Measurements from ENCODE around the gene MINDY4. TPM values are rescaled to one million over a fixed set of nuclear protein-coding genes. Genes with fewer than 3 reads are reported as not detected.

MINDY4 gene
- 2.0 TPM for polyA plus RNA-seq (2012; ENCODE audit: insufficient read depth, insufficient read length)

DNA sequence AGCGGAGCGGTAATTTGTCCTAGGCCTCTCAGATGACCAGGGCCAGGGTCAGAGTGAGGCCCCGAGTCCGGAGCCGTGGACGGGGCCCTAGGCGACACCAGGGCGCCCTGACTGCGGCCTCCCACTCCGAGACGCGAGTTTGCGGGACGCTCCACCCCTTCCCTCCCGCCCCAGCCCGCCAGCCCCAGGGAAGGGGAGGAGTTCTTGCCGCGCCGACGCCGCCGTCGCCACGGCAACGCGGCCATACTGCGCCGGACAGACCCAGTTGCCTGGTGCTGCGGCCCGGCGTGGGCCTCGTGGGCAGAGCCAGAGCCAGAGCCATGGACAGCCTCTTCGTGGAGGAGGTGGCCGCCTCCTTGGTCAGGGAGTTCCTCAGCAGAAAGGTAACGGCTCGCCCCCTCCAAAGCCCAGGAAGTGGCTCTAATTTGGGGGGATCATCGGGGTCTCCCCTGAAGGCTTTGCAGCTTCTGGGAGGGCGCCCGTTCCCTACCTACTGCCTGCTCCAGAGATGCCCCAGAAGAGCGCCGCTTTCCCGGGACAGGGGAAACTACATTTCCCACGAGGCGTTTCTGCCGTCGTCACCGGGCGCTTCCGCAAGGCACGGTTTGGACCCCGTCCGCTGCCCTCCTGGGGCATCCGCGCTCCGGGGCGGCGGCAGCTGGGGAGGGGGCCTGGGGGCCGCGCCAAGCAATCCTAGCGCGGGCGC lies at the start of gene MINDY4:
MINDY4 (plus strand) TSS at position 244 of the 706 bp plus-strand sequence; CDS start at position 321, 77 bp downstream.
- DNase-seq (ENCODE audit: low read depth, low spot score) = no peak
- H3K4me3 ChIP-seq (ENCODE audit: low read length) = peak within 1 kb of the TSS; percentile 59

DNA sequence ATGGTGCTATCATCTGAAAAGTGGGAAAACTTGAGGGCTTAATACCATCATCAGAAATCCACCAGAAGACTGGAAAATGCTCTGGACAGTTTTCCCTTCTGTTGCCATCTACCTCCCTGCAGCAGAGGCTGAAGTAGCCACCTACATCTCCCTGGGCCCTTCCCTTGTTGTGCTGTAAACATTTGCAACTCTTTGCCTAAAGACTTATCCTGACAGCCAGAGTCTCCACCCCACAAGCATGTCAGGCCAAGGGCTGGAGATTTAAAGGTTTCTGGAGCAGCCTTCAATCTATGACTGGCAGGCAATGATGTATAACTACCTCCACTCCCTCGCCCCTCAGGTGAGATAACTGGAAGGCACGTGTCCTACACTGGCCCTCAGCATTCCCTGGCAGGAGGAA lies 49.0 kb upstream of the MINDY4 start:
- no peak overlapping the region for H3K4me3 ChIP-seq (ENCODE audit: low read length)
- DNase-seq (ENCODE audit: low read depth, low spot score) = no peak

DNA sequence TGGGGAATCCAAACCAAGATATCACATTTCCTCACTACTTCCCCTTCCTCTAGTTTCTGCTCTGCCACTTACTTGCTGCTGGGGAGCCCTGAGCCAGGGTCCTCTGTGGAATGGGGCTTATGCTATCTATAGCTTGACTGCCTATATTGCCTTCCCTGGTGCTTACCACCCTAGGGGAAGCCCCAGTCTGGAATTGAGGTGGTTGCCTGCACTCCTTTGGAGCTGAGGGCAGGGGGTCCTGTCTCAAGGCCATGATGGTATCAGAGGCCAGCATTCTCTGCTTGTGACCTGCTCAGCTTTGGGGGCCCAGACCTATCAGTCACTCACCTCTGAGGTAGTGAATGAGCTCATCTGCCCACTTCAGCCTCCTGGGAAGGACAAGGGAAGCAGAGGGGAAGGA lies 48.5 kb upstream of the MINDY4 start:
- H3K4me3 ChIP-seq (ENCODE audit: low read length) = no peak overlapping the region
- DNase-seq (ENCODE audit: low read depth, low spot score) = no peak

DNA sequence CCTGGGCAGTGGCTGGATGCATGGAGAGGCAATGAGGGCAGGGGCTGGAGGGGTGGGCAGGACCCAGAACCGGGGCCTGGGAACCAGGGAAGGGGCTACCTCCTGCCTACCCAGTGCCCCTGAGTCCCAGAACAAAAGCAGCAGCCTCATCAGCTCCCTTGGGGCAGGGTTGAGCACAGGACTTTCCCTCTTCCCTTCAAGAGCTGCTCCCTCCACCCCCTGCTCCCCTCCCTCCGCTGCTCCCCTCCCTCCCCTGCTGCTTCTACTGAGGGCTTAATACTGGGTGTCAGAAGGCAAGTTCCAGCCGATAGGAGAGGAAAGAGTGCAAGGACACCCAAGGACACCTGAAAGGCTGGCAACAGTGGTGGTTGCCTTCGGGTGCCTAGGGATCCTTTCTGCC lies 47.4 kb upstream of the MINDY4 start:
- no peak overlapping the region for H3K4me3 ChIP-seq (ENCODE audit: low read length)
- DNase-seq (ENCODE audit: low read depth, low spot score) = no peak

DNA sequence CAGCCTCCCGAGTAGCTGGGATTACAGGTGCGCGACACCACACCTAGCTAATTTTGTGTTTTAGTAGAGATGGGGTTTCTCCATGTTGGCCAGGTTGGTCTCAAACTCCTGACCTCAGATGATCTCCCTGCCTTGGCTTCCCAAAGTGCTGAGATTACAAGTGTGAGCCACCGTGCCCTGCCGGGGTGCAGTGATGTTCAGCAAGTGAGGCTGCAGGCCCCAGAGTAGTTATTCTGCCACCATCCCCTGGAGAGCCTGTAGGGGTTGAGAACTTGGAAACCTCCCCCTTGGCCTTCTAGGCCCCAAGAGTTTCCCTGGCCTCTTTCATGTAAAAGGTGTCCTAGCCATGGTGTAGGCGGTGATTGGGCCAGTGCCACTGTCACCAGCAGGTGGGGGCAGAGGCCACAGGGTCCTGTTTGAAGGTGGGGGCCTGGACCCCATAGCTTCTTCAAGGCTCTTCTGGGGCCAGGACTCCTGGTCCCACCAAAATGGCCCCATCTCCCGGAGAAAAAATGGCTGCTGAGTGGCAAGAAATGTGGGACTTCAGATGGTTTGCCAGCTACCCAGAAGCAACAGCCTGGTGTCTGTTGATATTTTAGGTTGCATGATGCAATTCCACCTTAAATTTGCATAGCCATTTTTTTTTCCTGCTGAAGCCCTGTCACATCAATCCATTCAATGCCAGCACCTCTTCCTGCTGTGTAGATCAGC lies 44.8 kb upstream of the MINDY4 start:
- H3K4me3 ChIP-seq (ENCODE audit: low read length) = peak overlapping the region; percentile 50

DNA sequence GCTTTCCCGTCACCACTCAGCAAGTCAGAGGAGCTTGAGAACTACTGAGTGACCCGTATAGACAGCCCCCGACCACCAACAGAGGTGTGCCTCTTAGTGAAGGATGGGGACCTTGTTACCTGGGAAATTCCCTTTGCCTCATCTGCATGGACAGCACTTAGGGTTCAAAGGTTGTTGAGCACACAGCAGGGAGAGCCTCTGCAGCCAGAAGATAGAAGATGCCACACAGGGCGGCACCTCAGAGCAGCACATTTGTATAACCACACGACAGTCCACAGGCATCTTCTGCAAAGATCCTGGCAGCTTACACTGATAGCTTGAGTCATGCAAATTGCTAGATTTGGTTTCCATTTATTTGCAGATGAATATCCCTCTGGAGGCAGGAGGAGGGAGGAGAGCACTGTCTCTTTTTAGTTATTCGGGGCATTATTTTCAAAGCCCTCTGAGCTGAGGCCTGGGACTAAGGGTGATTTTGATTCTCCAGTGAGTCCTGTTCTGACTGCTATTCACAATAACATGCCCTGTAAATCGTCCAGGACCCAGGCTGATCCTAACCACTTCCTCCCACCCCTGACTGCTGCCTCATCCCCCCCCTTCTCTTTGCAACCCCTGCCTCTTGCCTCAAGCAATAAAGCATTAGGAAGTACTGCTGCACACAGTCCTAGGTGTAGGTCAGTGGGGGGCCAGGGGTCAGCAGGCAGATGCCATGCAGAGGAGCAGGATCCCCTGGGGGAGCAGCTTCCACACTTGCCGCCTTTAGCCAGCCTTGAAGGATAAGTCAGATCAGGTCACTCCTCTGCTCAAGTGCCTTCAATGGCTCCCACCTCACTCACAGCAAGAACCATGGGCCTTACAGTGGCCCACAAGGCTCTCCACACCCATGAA lies 43.9 kb upstream of the MINDY4 start:
- peak; percentile 93 for DNase-seq (ENCODE audit: low read depth, low spot score)

More for the DNA sequence above, 44.8 kb upstream of the MINDY4 start:
- DNase-seq (ENCODE audit: low read depth, low spot score) = peak; percentile 29

DNA sequence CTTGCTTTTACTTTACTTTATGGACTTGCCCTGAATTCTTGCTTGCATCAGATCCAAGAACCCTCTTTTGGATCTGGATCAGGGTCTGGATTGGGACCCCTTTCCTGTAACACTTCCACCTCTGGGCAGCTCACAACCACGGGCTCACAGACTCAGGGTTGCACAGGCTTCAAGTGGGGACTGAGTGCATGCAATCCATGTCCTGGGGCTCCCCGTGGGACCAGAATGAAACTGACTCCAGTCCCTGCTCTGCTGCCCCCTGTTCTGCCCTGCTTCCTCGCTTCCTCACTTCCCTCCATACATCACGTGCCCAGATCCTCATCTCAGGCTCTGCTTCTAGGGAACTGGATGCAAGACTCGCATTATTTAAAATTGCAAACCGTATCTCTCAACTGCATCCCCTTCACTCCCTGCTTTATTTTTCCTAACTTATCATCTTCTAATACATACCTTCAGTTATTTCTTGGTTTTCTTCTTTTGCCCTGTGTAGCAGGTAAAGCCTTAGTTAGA lies 42.6 kb upstream of the MINDY4 start:
- H3K4me3 ChIP-seq (ENCODE audit: low read length) = no peak overlapping the region
- DNase-seq (ENCODE audit: low read depth, low spot score) = no peak

More for the DNA sequence above, 43.9 kb upstream of the MINDY4 start:
- H3K4me3 ChIP-seq (ENCODE audit: low read length) = peak overlapping the region; percentile 50

DNA sequence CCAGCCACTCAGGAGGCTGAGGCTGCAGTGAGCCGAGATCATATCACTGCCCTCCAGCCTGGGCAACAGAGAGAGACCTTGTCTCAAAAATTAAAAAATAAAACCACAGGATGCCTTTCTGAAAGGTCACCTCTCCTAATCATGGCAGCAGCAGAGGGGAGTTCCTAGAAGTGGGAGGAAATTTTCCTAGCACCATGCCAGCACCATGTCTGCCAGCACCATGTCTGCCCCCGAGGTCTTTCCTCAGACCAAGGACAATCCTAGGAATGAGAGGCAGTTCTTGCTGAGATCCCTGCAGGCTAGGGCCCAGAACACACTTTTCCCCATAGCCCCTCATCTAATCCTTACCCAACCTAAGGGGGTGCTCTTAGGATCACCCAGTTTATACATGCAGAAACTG lies 41.6 kb upstream of the MINDY4 start:
- DNase-seq (ENCODE audit: low read depth, low spot score) = no peak
- H3K4me3 ChIP-seq (ENCODE audit: low read length) = no peak overlapping the region

DNA sequence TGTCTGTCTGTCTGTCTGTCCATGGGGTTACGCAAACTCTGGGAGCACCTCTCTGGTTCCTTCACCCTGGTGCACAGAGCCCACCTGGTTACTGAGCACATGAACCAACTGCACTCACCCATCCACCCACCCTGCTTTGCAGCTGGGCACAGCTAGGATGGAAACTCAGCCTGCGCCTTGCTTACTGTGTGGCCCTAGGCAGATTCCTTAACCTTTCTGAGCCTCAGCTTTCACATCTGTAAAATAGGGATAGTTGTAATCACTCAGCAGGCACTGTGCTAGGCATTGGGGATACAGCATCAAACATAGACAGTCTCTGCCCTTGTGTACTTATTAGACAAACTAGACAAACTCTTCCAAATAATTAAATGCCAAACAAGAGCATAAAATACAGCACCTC lies 41.1 kb upstream of the MINDY4 start:
- DNase-seq (ENCODE audit: low read depth, low spot score) = no peak

DNA sequence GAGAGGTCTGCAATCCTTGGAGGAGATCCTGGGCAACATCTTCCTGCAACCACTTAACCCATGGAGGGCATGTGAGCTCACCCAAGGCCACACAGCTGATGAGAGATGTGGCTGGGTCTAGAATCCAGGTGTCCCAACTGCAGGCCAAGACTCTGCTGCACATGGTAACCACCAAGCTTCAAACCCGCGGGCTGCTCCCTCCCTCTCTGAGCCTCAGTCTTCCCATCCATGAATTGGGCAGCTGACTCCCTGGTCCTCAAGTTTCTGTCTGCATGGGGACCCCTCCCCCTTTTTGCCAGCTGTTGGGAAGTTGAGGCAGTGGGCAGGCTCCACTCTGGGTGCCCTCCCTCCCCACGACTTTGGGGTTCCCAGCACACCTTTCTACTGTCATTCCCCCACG lies 40.2 kb upstream of the MINDY4 start:
- H3K4me3 ChIP-seq (ENCODE audit: low read length) = no peak overlapping the region
- no peak for DNase-seq (ENCODE audit: low read depth, low spot score)

More for the DNA sequence above, 41.1 kb upstream of the MINDY4 start:
- H3K4me3 ChIP-seq (ENCODE audit: low read length) = no peak overlapping the region

DNA sequence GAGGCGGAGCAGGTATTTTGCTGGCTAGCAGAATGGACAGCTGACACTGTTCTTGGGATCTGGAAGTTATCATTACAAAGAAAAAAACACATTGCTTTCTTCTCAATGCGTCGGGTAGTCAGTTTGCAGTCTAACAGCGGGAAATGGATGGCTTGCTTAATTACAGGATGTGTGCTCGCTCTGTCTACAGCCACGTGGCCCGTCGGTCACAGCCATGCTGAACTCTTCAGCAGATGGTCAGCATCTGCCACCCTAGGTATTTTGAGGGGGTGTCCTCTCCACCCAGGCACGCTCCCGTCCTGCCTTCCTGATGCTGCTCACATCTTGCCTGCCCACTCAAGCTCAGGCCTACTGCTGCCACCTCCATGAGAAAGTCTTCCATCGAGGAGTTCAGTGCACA lies 39.6 kb upstream of the MINDY4 start:
- no peak overlapping the region for H3K4me3 ChIP-seq (ENCODE audit: low read length)
- DNase-seq (ENCODE audit: low read depth, low spot score) = no peak

DNA sequence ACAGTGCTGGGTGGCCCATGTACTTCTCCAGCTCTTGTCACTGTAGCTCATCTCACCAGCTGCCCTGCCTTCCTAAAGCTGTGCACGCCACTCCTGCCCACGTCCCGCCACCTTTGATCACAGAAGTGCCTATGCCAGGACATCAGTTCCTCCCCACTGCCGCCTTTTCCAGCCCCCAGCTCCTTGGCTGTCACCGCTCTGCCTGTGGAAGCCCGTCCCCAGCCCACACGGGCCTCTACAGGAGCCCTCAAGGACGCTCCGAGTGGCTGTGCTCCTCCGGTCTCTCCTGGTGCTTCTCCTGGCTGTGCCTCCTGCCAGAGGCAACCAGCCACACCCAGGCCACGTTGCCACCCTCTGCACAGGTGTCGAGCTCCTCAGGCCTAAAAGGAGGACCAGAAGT lies 38.6 kb upstream of the MINDY4 start:
- DNase-seq (ENCODE audit: low read depth, low spot score) = no peak

DNA sequence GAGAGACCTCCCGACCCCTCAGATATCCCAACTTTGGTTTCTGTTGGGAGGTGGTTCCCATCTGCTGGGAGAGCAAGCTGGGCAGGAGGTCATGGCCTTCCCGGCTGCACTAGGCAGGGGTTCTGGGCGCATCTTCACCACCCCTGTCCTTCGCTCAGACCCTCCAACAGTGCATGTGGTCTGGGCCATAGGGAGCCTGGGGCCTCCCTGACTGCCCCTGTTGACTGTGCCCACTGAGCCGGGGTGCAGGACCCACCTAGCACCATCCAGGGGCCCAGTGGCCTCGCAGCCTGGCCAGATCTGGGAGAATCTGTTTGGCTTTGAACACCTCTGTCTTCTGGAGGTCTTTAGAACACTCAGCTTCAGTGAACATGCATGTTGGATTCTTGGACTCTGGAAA lies 38.0 kb upstream of the MINDY4 start:
- DNase-seq (ENCODE audit: low read depth, low spot score) = no peak

More for the DNA sequence above, 38.6 kb upstream of the MINDY4 start:
- no peak overlapping the region for H3K4me3 ChIP-seq (ENCODE audit: low read length)

DNA sequence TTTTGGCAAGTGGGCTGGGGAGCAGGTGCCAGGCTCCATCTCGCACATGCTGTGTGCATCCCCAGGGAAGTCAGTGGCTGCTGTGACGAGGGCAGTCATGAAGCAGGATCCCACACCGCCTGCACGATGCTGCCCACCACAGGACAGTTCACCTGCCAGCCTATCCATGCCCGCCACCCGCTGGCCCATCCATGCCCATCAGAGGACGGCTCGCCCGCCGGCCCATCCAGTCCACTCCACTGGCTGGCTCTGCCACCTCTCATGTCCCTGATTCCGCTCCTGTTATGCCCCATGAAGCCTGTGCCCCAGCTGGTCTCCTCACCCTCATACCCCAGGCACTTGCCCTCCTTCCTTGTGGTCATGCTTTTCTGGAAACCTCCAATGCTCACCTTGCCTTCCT lies 37.5 kb upstream of the MINDY4 start:
- H3K4me3 ChIP-seq (ENCODE audit: low read length) = no peak overlapping the region
- DNase-seq (ENCODE audit: low read depth, low spot score) = no peak

More for the DNA sequence above, 38.0 kb upstream of the MINDY4 start:
- no peak overlapping the region for H3K4me3 ChIP-seq (ENCODE audit: low read length)

DNA sequence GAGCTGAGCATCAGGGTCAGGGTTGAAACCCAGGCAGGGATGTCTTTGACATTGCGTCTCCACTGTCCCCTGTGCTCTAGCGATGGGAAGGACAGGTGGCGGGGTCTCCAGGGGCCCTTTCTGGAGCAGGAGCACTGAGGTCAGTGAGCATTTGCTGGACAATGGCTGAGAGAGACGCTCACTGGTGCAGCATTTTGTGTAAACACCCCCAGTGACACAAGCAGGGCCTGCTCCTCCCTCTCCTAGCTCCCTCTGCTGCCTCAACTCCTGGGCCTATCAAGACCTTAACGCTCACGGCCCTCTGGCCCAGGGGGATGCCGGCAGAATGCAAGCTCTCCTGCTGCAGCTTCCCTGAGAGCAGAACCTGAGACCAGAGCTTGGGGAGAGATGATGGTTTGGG lies 36.7 kb upstream of the MINDY4 start:
- no peak for DNase-seq (ENCODE audit: low read depth, low spot score)

DNA sequence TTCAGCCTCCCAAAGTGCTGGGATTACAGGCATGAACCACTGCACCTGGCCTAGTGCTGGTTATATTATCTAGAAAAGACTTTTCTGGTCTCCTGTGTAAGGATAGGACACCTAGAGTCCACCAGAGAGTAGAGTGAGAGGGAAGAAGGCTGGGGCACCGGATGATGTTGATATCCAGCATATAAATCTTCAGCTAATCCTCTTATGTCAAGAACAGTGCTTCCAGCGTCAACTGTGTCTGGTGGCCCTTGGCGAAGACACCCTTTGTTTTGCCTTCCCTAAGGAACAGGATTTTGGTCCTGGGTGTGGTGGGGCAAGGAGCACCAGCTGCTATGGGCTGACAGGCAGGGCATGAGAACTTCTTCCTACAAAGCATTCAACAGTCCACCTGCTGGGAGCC lies 35.6 kb upstream of the MINDY4 start:
- DNase-seq (ENCODE audit: low read depth, low spot score) = no peak
- H3K4me3 ChIP-seq (ENCODE audit: low read length) = no peak overlapping the region

More for the DNA sequence above, 36.7 kb upstream of the MINDY4 start:
- no peak overlapping the region for H3K4me3 ChIP-seq (ENCODE audit: low read length)

DNA sequence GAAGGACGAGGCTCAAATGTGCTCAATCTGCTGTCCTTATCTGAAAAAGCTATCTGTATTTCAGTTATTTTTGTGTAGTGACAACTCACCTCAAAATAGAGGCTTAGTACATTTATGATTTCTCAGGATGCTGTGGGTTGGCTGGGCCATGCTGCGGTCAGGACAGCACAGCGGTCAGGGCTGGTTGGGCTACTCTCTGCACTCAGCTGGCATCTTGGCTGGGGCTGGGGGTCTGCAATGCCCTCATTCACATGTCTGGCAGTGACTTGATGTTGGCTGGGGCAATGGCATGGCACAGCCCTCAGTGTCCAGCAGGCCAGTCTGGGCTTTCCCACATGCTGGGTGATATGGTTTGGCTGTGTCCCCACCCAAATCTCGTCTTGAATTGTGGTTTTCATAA lies 34.9 kb upstream of the MINDY4 start:
- no peak for DNase-seq (ENCODE audit: low read depth, low spot score)
- no peak overlapping the region for H3K4me3 ChIP-seq (ENCODE audit: low read length)

DNA sequence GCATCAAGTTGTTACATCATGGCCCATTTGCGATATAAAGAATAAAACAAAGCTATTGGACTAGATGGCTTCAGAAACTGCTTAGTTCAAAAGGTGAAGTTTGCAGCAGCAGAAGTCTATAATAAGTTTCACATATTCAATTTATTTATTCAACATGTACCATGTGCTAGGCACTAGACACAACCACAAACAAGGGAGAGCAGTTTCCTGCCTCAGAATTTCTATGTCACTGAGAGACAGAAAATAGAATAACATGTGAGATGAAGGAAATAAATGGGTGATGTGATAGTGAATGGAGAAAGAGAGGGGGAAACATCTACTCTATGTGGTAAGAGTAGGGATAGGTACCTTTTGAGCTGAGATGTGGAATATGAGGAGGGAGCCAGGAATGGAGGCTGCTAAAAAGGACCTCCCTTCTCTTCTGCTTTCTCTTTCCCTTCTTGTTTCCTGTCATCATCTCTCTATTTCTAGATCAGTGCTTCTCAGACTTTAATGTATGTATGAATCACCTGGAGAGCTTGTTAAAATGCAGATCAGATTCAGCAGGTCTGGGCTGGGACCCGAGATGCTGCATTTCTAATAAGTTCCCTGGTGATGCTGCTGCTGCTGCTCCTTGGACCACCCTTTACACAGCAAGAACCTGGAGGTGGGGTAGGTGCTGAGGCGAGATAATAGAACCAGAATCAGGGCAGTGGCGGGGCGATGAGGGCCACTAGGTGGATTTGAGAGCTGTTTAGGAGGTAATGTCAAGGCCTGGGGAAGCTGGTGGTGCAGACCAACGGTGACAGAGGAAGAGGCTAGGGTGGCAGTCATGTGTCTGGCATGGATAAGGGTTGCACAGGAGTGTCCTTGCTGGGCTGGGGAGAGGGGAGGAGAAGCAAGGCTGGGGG lies 32.9 kb upstream of the MINDY4 start:
- DNase-seq (ENCODE audit: low read depth, low spot score) = no peak
- H3K4me3 ChIP-seq (ENCODE audit: low read length) = no peak overlapping the region
